T-helper 1 cell (primary cell): ENCODE measurements around the gene ZIC4.

ENCODE experiments used
- DNase-seq, 5 donors: peaks; one replicate each; pipeline ENCODE4 v3.0.0-alpha.2; 2012 to 2020

ZIC4 gene

DNA sequence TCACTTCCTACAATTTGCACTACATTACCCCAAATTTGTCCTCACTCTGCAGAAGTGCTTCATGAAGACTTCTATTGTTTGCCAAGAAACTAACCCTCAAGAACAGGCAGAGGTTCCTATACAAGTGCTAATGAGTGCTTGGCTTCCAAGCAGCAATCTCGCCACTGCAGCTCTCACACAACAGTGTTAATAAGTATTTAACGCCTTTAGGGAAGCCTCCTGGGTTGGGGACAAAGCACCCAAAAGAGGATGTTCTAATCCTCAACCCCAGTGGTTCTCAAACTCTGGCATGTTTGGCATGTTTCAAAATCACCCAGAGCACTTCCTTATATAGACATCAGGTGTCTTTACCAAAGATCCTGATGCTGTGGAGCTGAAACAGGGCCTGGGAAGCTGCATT is 64.6 kb downstream of the ZIC4 start:
- DNase-seq: no peak

DNA sequence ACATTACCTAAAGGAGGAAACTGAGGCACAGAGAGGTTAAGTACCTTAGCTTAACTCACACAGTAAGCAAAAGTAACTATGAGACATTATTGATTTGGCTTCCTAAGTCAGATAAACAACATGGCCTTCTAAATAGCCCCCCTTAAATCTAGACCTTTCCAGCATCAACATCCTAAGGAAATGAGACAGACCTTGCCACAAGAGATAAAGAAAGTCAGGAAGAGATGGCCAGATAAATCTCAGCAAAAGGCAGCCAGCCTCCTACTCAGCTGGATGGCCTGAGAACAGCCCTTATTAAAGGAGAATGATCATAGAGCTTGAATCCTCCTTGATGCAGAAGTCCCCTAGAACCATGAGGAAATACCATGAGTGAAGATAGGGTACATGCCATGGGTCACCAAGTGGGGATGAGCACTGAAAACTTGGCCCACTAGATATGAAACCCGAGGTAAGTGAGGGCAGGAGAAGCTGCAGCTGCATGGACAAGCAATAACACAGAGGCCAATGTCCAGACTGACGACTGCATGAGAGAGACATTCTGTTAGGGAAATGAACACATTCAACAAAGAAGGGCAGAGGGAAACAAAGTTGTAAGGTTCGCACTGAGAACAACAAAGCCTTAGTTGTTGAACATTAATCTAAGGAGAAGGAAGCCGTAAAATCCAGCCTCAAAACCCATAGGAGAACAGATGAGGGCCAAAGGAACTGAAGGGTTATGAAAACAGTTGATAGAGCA is 69.6 kb downstream of the ZIC4 start:
- no peak for DNase-seq
